GM12891 (cell line): ENCODE data around the gene DDX50. TPM values are rescaled to one million over a fixed set of nuclear protein-coding genes. Genes with fewer than 3 reads are reported as not detected.
"Not testable (repeated sequence)": the region's sequence is repeated elsewhere in the genome, so short reads cannot be mapped to it uniquely, and the experiment has no call there.

Experiments
- DNase-seq: peaks from one replicate; pipeline ENCODE4 v3.0.0; 2011; ENCODE audit warnings: low spot score; ENCODE audit not compliant: insufficient read length
- FAIRE-seq: peaks from 2 replicates; lab custom pipeline; 2011; peaks lifted over from hg19 to GRCh38; lab: Jason Lieb, UNC
- PAX5 ChIP-seq: IDR thresholded peaks from 2 replicates; pipeline ENCODE4 v1.6.1; 2011; ENCODE audit warnings: low read length, moderate library complexity, mild to moderate bottlenecking; ENCODE audit not compliant: insufficient read depth, severe bottlenecking
- POLR2A ChIP-seq: IDR thresholded peaks from 2 replicates; pipeline ENCODE4 v1.6.1; 2011; ENCODE audit warnings: low read depth, low read length, control low read depth
- POLR2AphosphoS5 ChIP-seq: IDR thresholded peaks from 2 replicates; pipeline ENCODE4 v1.6.1; 2011; ENCODE audit warnings: low read depth, low read length, control low read depth
- POU2F2 ChIP-seq: IDR thresholded peaks from 2 replicates; pipeline ENCODE4 v1.6.1; 2011; ENCODE audit warnings: low read depth, mild to moderate bottlenecking, control low read depth, low read length, moderate library complexity
- SPI1 ChIP-seq: IDR thresholded peaks from 2 replicates; pipeline ENCODE4 v1.6.1; 2011; ENCODE audit warnings: low read depth, low read length, control low read depth
- TAF1 ChIP-seq: IDR thresholded peaks from 2 replicates; pipeline ENCODE4 v1.6.1; 2011; ENCODE audit warnings: low read depth, low read length, control low read depth
- polyA plus RNA-seq: library from polyadenylated mRNA; unstranded; fragments of >200 nt; gene quantifications from one replicate; pipeline ENCODE4 v1.2.1, GENCODE V29; 2012; ENCODE audit warnings: low read depth, missing spikeins, inconsistent platforms; ENCODE audit not compliant: missing spikeins

Gene DDX50
- 39.6 TPM for polyA plus RNA-seq

DNA sequence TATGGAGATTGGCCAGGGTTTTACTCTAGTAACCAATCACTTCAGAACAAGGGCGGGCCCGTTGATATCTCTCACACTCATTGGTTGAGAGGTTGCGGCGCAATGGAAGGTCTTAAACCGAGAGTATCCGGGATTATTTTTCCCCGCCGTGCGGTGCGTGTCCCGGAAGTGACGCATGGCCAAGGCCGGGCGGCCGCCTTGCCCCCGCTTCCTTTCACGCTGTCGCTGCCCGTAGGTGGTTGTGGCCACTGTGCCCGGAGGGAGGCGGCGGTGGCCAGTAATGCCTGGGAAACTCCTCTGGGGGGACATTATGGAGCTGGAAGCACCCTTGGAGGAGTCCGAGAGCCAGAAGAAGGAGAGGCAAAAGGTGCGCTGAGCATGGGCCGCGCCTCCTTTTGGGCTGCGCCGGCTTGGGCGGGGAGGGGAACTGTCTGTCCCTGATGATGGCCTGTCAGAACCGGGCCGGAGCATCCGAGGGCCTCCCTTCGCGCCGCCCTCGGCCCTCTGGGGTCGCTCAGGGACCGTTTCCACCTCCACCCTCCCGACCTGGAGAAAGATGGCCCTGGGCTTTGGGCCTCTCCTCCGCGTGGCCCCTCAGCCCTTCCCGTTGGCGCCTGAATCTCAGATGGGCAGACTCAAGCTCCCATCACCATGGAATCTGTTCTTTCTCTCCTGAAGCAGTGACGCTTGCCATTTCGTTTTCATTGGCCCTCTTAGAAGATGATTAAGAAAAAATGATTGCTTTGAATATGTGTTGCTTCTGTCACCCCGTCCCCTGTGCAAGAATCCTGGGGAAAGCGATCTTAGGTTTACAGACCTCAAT, at the start of gene DDX50:
DDX50 (plus strand) TSS at position 211 of the 823 bp plus-strand sequence; CDS start at position 281, 70 bp downstream.
- DNase-seq: peak; percentile 72
- TF ChIP-seq POLR2A (peak; percentile 66; the same call in 1 of the 2 replicates), POU2F2 (no peak), POLR2AphosphoS5 (peak; percentile 82), TAF1 (no peak), SPI1 (0 out of 2 replicates have a peak, but pooled peaks have one; percentile 27)
- peak; percentile 97 for FAIRE-seq

DNA sequence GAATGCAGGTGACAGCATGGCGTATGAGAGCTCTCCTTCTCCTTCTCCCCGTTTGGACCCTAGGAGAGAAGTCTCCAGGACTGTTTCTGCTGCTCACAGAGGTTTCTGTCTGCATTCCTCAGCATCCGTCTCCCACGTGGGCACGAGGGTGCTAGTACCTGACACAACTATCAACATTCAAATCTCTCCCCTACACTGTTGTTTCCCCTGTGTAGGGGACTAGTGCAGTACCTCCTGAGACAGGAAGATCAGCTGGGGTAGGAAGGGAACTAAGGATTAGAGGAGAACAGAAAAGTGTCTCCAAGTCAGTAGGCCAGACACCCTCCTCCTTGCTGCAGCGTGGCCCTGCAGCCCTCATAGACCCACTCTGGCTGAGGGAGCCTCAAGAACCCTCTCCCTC, 44.8 kb upstream of the DDX50 start:
- TF ChIP-seq TAF1: no peak
- no peak for TF ChIP-seq POLR2AphosphoS5
- TF ChIP-seq SPI1: no peak
- TF ChIP-seq PAX5: no peak
- TF ChIP-seq POLR2A: no peak
- no peak for TF ChIP-seq POU2F2
- FAIRE-seq (no peak), DNase-seq (no peak)

DNA sequence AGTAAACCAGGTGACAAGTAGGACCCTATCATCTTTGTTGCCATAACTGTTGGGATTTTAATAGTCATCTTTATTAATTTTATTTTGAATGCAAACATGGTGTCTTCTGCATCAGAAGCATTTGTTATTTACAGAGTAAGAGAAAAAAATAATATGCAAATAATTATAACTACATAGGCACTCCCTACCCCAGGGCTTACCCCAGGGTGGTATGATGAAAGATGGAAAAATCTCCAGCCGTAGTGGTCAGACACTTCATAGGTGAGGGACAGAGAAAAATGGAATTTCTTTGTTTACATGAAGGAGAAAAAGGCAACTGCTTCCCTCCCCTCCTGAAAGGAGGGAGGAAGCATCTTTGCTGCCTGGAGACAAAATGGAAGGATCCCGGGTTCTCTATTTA, 44.1 kb upstream of the DDX50 start:
- FAIRE-seq (no peak), DNase-seq (no peak)
- no peak for TF ChIP-seq SPI1
- no peak for TF ChIP-seq POLR2AphosphoS5
- no peak for TF ChIP-seq PAX5
- TF ChIP-seq POU2F2: no peak
- no peak for TF ChIP-seq TAF1
- no peak for TF ChIP-seq POLR2A

DNA sequence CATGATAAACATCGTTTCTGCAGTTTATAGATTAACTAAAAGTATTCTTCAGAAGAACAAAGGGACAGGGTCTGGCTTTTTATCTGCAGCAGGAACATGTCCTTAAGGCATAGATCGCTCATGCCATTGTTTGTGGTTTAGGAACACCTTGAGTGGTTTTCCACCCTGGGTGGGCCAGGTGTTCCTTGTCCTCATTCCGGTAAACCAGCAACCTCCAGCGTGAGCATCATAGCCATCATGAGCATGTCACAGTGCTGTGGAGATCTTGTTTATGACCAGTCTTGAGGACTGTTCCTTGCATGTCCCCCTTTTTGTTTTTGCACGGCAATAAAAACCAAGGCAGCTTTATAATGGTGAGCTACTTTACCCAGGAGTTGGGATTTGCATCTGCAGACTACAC, 39.9 kb upstream of the DDX50 start:
- FAIRE-seq (no peak), DNase-seq (no peak)
- TF ChIP-seq TAF1 (no peak), PAX5 (no peak), POLR2A (no peak), POLR2AphosphoS5 (no peak), POU2F2 (no peak)

DNA sequence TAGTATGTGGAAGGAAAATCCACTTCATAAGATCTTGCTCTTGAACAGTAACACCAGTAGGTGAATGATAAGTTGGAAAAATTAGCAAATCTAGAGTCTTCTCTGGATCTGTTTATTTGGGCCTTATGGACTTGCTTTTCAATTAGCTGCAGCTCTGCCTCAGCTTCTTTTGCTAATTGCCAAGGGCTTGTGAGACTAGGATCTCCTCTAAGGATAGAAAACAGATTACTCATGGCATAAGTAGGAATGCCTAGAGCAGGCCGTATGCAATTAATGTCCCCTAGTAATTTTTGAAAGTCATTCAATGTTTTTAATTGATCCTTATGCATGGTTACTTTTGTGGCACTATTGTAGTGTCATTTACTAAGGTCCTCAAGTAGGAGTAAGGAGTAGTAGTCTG, 36.5 kb upstream of the DDX50 start:
- TF ChIP-seq POU2F2: no peak
- no peak for TF ChIP-seq TAF1
- TF ChIP-seq POLR2AphosphoS5: no peak
- TF ChIP-seq POLR2A: no peak
- TF ChIP-seq PAX5: no peak
- TF ChIP-seq SPI1: no peak
- DNase-seq: no peak
- FAIRE-seq: no peak

- not testable (repeated sequence) for DNase-seq
Observed at GRCh38 chr10:68868173-68868572, 32.9 kb upstream of the DDX50 start.

DNA sequence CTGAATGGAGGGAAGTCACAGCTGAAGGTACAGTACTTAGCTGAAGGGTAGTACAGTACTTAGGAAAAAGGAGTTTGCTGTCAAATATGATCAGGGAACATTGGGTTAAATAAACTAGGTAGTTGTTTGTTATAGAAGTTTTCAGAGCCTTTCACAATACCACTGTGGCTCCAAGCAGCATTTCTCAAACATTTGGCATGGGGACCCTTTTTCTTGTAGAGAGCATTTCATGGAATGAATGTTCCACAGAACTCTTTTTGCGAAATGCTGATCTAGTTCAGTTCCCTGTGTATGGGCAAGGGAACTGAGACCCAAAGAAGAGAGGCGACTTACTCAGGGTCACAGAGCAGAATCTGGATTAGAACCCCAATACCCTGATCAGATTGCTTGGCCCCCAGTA, 31.5 kb upstream of the DDX50 start:
- no peak for FAIRE-seq
- DNase-seq: no peak
- no peak for TF ChIP-seq SPI1
- TF ChIP-seq PAX5: no peak
- TF ChIP-seq POLR2AphosphoS5: no peak
- TF ChIP-seq POU2F2: no peak
- no peak for TF ChIP-seq POLR2A
- no peak for TF ChIP-seq TAF1

More at GRCh38 chr10:68868173-68868572, 32.9 kb upstream of the DDX50 start:
- FAIRE-seq: not testable (repeated sequence)

- DNase-seq (no peak), FAIRE-seq (no peak)
- no peak for TF ChIP-seq TAF1
- no peak for TF ChIP-seq POLR2A
- no peak for TF ChIP-seq POU2F2
- TF ChIP-seq POLR2AphosphoS5: no peak
- no peak for TF ChIP-seq SPI1
- TF ChIP-seq PAX5: no peak
Observed at GRCh38 chr10:68870061-68870460, 31.1 kb upstream of the DDX50 start.

DNA sequence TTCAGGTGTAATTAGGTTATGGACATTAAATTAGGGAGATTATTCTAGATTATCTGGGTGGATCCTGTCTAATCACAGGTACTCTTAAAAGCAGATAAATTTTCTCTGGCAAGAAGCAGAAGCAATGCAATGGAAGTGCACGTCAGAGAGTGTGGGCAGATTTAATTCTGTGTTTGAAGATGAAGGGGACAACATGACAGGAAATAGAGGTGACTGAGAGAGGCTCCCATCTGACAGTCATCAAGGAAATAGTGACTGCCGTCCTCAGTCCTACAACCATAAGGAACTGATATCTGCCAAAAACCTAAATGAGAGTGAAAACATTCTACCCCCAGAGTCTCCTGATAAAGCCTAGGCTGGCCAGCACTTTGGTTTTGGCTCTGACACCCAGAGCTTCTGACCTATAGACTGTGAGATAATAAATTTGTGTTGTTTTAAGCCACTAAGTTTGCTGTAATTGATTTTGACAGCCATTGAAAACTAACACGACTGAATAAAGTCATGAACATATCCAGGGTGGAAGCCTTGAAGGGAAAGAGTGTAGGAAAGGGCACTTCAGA, 30.5 kb upstream of the DDX50 start:
- TF ChIP-seq POU2F2: no peak
- TF ChIP-seq PAX5: no peak
- TF ChIP-seq POLR2A: no peak
- no peak for TF ChIP-seq SPI1
- TF ChIP-seq TAF1: no peak
- FAIRE-seq (no peak), DNase-seq (no peak)

GRCh38 chr10:68871105-68871711, 29.9 kb upstream of the DDX50 start:
- FAIRE-seq (peak; percentile 51), DNase-seq (no peak)
- TF ChIP-seq POLR2A (no peak), SPI1 (no peak), POLR2AphosphoS5 (no peak), TAF1 (no peak), PAX5 (no peak), POU2F2 (no peak)
